PFSK-1 (cell line): Measurements from ENCODE around the gene BFSP1.

ENCODE experiments used
- FOXP2 ChIP-seq: optimal IDR thresholded peaks from 2 replicates; pipeline ENCODE3; 2011; ENCODE audit warnings: borderline replicate concordance, control low read depth, inconsistent platforms; ENCODE audit not compliant: insufficient read depth; ENCODE audit errors: extremely low read length, extremely low read depth
- SIN3A ChIP-seq: IDR thresholded peaks from 2 replicates; pipeline ENCODE4 v1.6.1; 2012; ENCODE audit warnings: mild to moderate bottlenecking, low read length, moderate library complexity, borderline replicate concordance; ENCODE audit not compliant: insufficient read depth
- TF ChIP-seq, protein P1 (sequence below), 2 experiments: IDR thresholded peaks; 2 replicates each; pipeline versions ENCODE4 v1.6.1 to v1.8.0; 2011 to 2012; ENCODE audit warnings: low read depth in 2 of 2, low read length in 2 of 2, control low read depth in 1 of 2, inconsistent platforms in 1 of 2, mild to moderate bottlenecking in 1 of 2, moderate library complexity in 1 of 2; ENCODE audit not compliant: insufficient read depth in 1 of 2

DNA sequence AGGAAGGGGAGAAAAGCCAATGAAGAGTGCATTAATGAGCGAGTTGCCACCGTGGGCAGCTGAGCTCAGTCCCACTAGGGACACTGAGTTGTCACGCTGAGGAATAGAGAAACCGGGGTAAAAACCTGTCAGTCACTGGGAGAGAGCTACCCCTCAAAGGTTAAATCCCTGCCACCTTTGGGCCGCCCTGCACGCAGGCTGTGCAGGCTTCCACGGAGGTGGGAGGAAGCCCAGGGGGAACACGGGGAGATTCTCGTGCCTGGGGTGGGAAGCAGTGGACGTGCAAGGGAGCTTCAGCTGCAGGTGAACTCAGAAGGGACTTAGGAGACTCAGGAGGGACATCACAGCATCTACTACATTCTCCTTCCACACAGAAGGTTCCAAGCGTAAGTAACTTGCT, 50.5 kb downstream of the BFSP1 start:
- TF ChIP-seq FOXP2 (no peak), SIN3A (no peak)
- TF ChIP-seq, protein P1, sequence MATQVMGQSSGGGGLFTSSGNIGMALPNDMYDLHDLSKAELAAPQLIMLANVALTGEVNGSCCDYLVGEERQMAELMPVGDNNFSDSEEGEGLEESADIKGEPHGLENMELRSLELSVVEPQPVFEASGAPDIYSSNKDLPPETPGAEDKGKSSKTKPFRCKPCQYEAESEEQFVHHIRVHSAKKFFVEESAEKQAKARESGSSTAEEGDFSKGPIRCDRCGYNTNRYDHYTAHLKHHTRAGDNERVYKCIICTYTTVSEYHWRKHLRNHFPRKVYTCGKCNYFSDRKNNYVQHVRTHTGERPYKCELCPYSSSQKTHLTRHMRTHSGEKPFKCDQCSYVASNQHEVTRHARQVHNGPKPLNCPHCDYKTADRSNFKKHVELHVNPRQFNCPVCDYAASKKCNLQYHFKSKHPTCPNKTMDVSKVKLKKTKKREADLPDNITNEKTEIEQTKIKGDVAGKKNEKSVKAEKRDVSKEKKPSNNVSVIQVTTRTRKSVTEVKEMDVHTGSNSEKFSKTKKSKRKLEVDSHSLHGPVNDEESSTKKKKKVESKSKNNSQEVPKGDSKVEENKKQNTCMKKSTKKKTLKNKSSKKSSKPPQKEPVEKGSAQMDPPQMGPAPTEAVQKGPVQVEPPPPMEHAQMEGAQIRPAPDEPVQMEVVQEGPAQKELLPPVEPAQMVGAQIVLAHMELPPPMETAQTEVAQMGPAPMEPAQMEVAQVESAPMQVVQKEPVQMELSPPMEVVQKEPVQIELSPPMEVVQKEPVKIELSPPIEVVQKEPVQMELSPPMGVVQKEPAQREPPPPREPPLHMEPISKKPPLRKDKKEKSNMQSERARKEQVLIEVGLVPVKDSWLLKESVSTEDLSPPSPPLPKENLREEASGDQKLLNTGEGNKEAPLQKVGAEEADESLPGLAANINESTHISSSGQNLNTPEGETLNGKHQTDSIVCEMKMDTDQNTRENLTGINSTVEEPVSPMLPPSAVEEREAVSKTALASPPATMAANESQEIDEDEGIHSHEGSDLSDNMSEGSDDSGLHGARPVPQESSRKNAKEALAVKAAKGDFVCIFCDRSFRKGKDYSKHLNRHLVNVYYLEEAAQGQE (IDR thresholded peaks at IDR 0.05; ENCODE audit: insufficient read depth in 1 of 2, low read depth in 2 of 2, low read length in 2 of 2) = no peak
